Right cardiac atrium (tissue), 5 donors: Measurements from ENCODE around the gene MAP3K8. TPM values are rescaled to one million over a fixed set of nuclear protein-coding genes. Genes with fewer than 3 reads are reported as not detected.

Experiments
- ATAC-seq, 2 donors: fragments of 200-7000 bp; cut with Tn5 transposase; one replicate each; pipeline versions ENCODE4 v1.8.0 to v1.9.1; 2020; ENCODE audit warnings: moderate library complexity in 2 of 2, mild to moderate bottlenecking in 1 of 2
- DNase-seq, 3 donors: peaks; one replicate each; pipeline ENCODE4 v3.0.0-alpha.2; 2020
- H3K27ac ChIP-seq: one replicate; pipeline ENCODE4 v1.5.1; 2013; ENCODE audit warnings: mild to moderate bottlenecking, low read length, control low read depth, moderate library complexity
- H3K27me3 ChIP-seq: one replicate; pipeline ENCODE4 v1.6.1; 2013; ENCODE audit not compliant: control insufficient read depth, insufficient read depth
- H3K4me1 ChIP-seq: one replicate; pipeline ENCODE4 v1.6.1; 2013; ENCODE audit warnings: low read length; ENCODE audit not compliant: control insufficient read depth, insufficient read depth
- H3K4me3 ChIP-seq: one replicate; pipeline ENCODE4 v1.5.1; 2013; ENCODE audit warnings: low read length, control low read depth
- H3K9me3 ChIP-seq: one replicate; pipeline ENCODE4 v1.6.1; 2013; ENCODE audit warnings: low read length; ENCODE audit not compliant: control insufficient read depth
- WGBS: extraction: QIAGEN DNeasy Blood & Tissue Kit; methylation state at CpG from one replicate; pipeline ENCODE4 v1.1.7; 2013; 5-methylcytosine and 5-hydroxymethylcytosine counted together
- intact Hi-C, 4 donors: fragments of 100-400 bp; cut with DNase I; formaldehyde crosslinking; loops; one replicate each; pipeline versions ENCODE4 v1.11.0 to v1.14.0; 2022 to 2023
- polyA plus RNA-seq: library from polyadenylated mRNA; stranded (reverse); fragments of 200-250 nt; gene quantifications from one replicate; pipeline ENCODE4 v1.2.3, GENCODE V29; 2013
- total RNA-seq, 4 donors: library from RNA; stranded (reverse); fragmentation: NEBNext Ultra II Directional; extraction: Animal tissue kit (Norgen Biotek cat#: 25700); gene quantifications; one replicate each; pipeline ENCODE4 v1.2.1, GENCODE V29; 2021
- donor health status: healthy with polysubstance abuse.
- donor health status: DM: no; HTN: yes; CAD: no.
- donor health status: DM: no; HTN: no; CAD: no.
- donor health status: DM: no; HTN: yes; CAD: no; lungs with severe emphysema.
- donor health status: DM: yes; HTN: yes; CAD: no.

MAP3K8 gene
- total and polyA plus RNA-seq, 5 donors = 6.5 to 17.2 (median 8.6) TPM

DNA sequence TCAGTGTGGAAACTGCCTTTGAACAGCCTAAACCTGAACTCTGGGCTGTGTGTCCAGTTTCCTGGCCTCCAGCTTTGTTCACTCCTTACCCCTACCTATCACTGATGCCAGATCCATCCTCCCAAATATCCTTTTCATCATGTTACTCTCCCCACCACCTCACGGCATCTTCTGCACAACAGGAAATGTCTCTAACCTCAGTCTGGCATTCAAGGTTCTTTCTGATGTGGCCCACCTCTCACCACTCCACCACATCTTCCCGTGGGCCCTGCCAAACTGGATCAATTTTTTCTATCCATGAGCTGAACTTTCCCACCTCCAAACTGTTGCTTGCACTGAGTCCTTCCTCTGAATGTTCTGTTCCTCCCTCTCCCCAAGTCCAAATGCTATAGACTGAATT, 35.8 kb upstream of the MAP3K8 start:
- 72% methylated on average over 2 of the region's 2 CpGs for WGBS
- Histone ChIP-seq H3K4me3 (no peak overlapping the region), H3K9me3 (no peaks in the 10 kb centered on the region), H3K4me1 (peaks cover 2% of the 10 kb centered on the region), H3K27me3 (no peaks in the 10 kb centered on the region), H3K27ac (no peak overlapping the region)
- DNase-seq (no peak), ATAC-seq (no peak)
- intact Hi-C loops = loop anchor here in 1 of 4 donors (5.0 kb wide), 2 partner anchors 134 to 194 kb away; no protein-coding TSS in a partner anchor

DNA sequence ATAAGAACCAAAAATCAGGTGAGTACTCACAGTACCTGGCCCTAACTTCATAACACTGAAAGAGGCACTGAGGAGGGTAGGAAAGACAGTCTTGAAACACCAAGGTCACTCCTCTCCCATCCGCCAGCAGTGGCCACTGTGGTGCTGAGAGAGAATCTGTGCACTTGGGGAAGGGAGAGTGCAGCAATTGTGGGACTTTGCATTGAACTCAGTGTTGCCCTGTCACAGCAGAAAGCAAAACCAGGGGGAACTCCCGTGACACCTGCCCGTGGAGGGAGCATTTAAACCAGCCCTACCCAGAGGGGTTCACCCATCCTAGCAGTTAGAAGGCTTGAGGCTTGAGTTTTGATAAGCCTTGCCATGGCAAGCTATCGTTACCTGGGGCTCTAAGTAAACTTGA, 35.2 kb upstream of the MAP3K8 start:
- ATAC-seq (no peak), DNase-seq (no peak)
- Histone ChIP-seq H3K27ac (no peak overlapping the region), H3K4me3 (no peak overlapping the region), H3K9me3 (no peaks in the 10 kb centered on the region), H3K4me1 (peaks cover 2% of the 10 kb centered on the region), H3K27me3 (no peaks in the 10 kb centered on the region)
- 66% methylated on average over 4 of the region's 4 CpGs for WGBS
- intact Hi-C loops = loop anchor here in 1 of 4 donors (5.0 kb wide), 2 partner anchors 134 to 194 kb away; no protein-coding TSS in a partner anchor

DNA sequence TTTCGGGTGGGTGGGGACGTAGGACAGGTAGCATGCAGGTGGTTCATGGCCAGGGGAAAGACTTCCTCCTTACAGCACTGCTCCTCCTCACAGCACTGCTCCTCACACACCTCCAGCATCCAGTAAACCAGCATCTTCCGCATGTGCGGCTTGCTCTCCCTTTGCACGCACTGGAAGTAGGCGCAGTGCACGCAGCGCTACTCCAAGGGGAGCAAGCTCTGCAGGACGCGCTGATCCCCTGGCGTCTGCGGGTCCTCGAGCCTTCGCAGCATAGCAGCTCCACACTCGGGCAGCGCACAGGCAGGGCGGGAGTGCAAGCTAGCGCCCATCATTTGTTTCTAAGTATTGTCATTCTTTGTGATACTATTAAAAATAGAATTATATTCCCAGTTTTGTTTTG, 30.5 kb upstream of the MAP3K8 start:
- ATAC-seq (no peak), DNase-seq (no peak)
- intact Hi-C loops = loop anchor here in 1 of 4 donors (5.0 kb wide), 1 partner anchor 184 kb away; no protein-coding TSS in a partner anchor
- Histone ChIP-seq H3K9me3 (no peaks in the 10 kb centered on the region), H3K4me1 (no peaks in the 10 kb centered on the region), H3K27me3 (no peaks in the 10 kb centered on the region), H3K4me3 (no peak overlapping the region), H3K27ac (no peak overlapping the region)
- WGBS = 97% methylated on average over 18 of the region's 18 CpGs

DNA sequence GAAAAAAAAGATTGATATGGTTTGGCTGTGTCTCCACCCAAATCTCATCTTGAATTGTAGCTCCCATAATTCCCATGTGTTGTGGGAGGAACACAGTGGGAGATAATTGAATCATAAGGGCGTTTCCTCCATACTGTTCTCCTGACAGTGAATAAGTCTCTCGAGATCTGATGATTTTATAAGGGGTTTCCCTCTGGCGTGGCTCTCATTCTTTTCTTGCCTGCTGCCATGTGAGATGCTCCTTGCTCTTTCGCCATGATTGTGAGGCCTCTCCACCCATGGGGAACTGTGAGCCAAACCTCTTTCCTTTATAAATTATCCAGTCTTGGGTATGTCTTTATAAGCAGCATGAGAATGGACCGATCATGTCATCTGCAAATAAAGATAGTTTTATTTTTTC, 29.4 kb upstream of the MAP3K8 start:
- WGBS = 84% methylated on average over 5 of the region's 5 CpGs
- no peaks in the 10 kb centered on the region for H3K27me3 ChIP-seq
- no peak overlapping the region for H3K27ac ChIP-seq
- H3K4me1 ChIP-seq = no peaks in the 10 kb centered on the region
- ATAC-seq (no peak), DNase-seq (no peak)
- intact Hi-C loops = loop anchor here in 1 of 4 donors (5.0 kb wide), 1 partner anchor 183 kb away; no protein-coding TSS in a partner anchor
- no peak overlapping the region for H3K4me3 ChIP-seq
- H3K9me3 ChIP-seq = no peaks in the 10 kb centered on the region

DNA sequence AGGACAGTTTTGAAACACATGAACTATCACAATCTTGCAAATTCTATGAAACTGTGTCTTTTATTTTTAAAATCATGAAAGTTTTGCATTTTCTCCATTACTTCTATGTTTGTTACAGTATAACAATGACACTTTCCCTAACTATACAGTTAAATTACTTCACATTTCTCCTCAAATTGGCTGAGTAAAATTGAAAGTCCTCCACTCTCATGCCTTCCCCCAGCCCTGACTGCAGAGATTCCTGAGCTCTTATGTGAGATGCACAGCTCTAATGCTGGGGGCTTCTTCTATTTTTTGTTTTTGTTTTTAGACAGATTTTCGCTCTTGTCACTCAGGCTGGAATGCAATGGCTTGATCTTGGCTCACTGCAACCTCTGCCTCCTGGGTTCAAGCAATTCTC, 22.7 kb upstream of the MAP3K8 start:
- intact Hi-C loops = loop anchor here in 1 of 4 donors (5.0 kb wide), 1 partner anchor 126 kb away; no protein-coding TSS in a partner anchor
- H3K9me3 ChIP-seq = no peaks in the 10 kb centered on the region
- no peak for DNase-seq
- no peak for ATAC-seq
- H3K4me1 ChIP-seq = no peaks in the 10 kb centered on the region
- no peak overlapping the region for H3K4me3 ChIP-seq
- H3K27ac ChIP-seq = no peak overlapping the region
- no peaks in the 10 kb centered on the region for H3K27me3 ChIP-seq
- WGBS = 98% methylated on average over 1 of the region's 1 CpG

DNA sequence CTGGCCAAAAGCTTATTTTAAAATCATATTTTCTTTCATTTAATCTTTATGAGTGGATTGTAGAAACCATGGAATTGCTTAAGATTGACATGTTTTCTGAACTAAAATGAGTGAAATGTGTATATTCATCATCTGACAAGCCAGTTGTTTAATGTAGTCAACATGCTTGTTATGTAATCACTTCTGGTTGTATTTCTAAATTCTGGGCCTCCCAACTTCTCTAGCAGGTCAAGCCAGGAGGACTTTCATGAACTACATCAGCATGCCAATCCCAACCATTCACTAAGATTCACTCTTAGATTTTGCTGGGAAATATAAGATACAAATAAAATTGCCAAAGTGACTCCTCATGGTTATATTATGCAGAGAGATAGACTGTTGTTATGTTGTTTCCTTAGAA, 21.1 kb upstream of the MAP3K8 start:
- peaks cover 2% of the 10 kb centered on the region for H3K4me1 ChIP-seq
- no peak overlapping the region for H3K27ac ChIP-seq
- DNase-seq (no peak), ATAC-seq (no peak)
- no peaks in the 10 kb centered on the region for H3K27me3 ChIP-seq
- no peak overlapping the region for H3K4me3 ChIP-seq
- intact Hi-C loops = loop anchor here in 2 of 4 donors (2.0 to 5.0 kb wide), 2 partner anchors 122 to 124 kb away; no protein-coding TSS in a partner anchor
- no peaks in the 10 kb centered on the region for H3K9me3 ChIP-seq

DNA sequence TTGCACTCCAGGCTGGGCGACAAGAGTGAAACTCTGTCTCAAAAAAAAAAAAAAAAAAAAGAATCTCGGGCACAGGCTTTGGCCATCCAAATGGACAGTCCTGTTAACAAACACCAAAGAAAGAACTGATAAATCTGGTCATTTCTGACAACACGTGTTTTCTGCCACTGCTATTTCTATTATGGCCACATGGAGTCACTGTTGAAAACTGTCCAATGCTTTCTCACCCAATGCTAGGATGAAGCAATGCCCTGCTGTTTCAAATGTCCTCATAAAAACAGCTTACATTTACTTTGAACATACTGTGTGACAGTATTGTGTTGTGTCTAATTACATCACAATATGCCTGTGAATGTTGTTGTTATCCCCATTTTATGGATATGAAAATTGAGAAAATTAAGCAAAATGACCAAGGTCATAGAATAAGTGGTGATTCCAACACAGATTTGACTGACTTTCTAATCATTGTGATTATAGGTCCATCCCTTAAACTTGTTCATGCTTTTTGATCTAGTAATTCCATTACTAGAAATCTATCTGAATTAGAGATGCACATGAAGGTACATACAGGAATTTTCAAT, 19.9 kb upstream of the MAP3K8 start:
- 22% methylated on average over 3 of the region's 3 CpGs for WGBS

DNA sequence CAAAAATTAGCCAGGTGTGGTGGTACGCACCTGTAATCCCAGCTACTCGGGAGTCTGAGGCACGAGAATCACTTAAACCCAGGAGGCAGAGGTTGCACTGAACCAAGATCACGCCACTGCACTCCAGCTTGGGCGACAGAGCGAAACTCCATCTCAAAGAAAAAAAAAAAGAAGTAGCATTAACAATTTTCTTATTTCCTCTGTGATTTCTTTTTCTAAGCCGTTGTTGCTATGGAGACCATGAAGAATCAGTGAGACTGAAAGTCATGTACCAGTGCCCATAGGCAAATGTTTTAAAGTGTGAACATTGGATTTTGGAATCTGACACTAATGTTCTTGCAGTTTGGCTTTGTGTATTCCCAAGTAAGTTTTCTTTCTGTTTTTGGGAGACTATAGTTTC, 18.4 kb upstream of the MAP3K8 start:
- H3K27ac ChIP-seq = no peak overlapping the region
- H3K4me1 ChIP-seq = peaks cover 2% of the 10 kb centered on the region
- 88% methylated on average over 7 of the region's 7 CpGs for WGBS
- ATAC-seq (no peak), DNase-seq (no peak)
- H3K9me3 ChIP-seq = no peaks in the 10 kb centered on the region
- H3K4me3 ChIP-seq = no peak overlapping the region
- H3K27me3 ChIP-seq = no peaks in the 10 kb centered on the region
- intact Hi-C loops = loop anchor here in 1 of 4 donors (5.0 kb wide), 1 partner anchor 117 kb away; no protein-coding TSS in a partner anchor

More for the DNA sequence above, 19.9 kb upstream of the MAP3K8 start:
- Histone ChIP-seq H3K27ac (no peak overlapping the region), H3K4me1 (peaks cover 2% of the 10 kb centered on the region), H3K27me3 (no peaks in the 10 kb centered on the region), H3K4me3 (no peak overlapping the region), H3K9me3 (no peaks in the 10 kb centered on the region)
- intact Hi-C loops = loop anchor here in 2 of 4 donors (2.0 to 5.0 kb wide), 2 partner anchors 121 to 123 kb away; no protein-coding TSS in a partner anchor
- peak; percentile 70 to 77 for ATAC-seq
- no peak for DNase-seq

DNA sequence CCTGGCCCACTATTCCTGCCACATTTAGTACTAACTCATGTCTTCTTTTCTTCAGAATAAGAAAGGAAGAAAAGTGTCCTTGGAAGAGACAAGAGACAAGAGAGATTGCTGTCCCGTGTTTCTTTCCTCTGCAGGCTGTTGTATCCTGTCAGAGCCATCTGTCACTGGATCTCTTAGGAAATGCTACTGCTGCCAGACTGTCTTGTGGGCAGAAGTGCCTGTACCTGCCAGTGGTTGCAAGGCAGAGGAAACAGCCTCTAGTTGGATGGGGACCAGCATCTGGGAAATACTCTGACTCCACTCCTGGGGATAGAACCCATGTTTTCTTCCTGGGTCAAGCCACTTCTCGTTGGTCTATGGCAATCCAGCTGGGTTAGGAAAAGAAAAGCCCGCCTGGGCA, 16.7 kb upstream of the MAP3K8 start:
- DNase-seq (no peak), ATAC-seq (no peak)
- peaks cover 2% of the 10 kb centered on the region for H3K4me1 ChIP-seq
- no peak overlapping the region for H3K27ac ChIP-seq
- 68% methylated on average over 3 of the region's 3 CpGs for WGBS
- H3K4me3 ChIP-seq = no peak overlapping the region
- intact Hi-C loops = loop anchor here in 1 of 4 donors (5.0 kb wide), 1 partner anchor 115 kb away; no protein-coding TSS in a partner anchor
- no peaks in the 10 kb centered on the region for H3K9me3 ChIP-seq
- H3K27me3 ChIP-seq = no peaks in the 10 kb centered on the region

DNA sequence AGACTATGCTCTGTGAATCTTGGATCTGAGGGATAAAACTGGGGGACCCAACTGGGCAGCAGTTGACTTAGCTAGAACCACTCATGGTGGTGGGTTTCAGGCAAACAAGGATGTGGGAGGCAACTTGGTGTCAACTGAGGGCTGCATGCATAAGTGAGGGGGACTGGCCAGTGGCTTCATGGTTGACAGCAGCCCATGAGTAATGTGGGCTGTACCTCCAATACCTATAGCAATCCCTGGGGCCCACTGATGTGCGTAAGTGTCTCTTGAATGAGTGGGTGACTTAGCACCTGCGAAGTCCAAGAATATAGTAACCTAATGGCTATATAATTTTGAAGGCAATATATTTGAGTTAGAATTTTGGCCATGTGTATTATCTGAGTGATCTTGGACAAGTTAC, 13.7 kb upstream of the MAP3K8 start:
- Histone ChIP-seq H3K27me3 (no peaks in the 10 kb centered on the region), H3K4me3 (no peak overlapping the region), H3K9me3 (no peaks in the 10 kb centered on the region), H3K4me1 (peaks cover 2% of the 10 kb centered on the region), H3K27ac (no peak overlapping the region)
- ATAC-seq (no peak), DNase-seq (no peak)
- intact Hi-C loops = no loop called here
- 98% methylated on average over 2 of the region's 2 CpGs for WGBS

DNA sequence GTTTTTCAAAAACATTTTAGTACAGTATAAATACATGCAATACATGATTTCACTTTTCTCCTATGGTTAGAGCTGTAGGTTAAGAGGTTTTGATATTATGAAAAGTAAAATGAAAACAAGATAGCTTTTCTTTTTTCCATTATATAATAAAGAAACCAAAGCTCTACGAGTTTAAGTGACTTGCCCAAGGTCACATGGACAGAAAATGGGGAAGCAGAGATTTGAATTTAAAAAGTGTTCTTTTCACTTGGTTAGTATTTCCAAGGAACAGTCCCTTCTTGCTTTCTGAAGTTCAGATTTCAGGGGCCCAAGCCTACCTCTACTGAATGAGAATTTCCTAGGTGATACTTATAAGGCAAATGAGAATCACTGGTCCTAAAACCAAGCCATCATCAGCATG, 13.2 kb upstream of the MAP3K8 start:
- no peak overlapping the region for H3K27ac ChIP-seq
- no peak for DNase-seq
- no peak overlapping the region for H3K4me3 ChIP-seq
- intact Hi-C loops = no loop called here
- ATAC-seq = no peak
- 82% methylated on average over 1 of the region's 1 CpG for WGBS
- H3K9me3 ChIP-seq = no peaks in the 10 kb centered on the region
- peaks cover 2% of the 10 kb centered on the region for H3K4me1 ChIP-seq
- H3K27me3 ChIP-seq = no peaks in the 10 kb centered on the region
